Breast epithelium (tissue), 4 donors: Measurements from ENCODE around the gene CCDC12. TPM values are rescaled to one million over a fixed set of nuclear protein-coding genes. Genes with fewer than 3 reads are reported as not detected.
A peak's percentile ranks its signal among the peaks of the same experiment; 100 is the strongest.

Experiments
- DNase-seq, 2 donors: peaks; one replicate each; pipeline ENCODE4 v3.0.0-alpha.2; 2019; ENCODE audit warnings: low spot score in 2 of 2
- H3K27ac ChIP-seq, 2 donors: fragments of 200-600 bp; sonication (generic) in 1 of 2; one replicate each; pipeline ENCODE4 v1.5.1; 2016 to 2019; ENCODE audit warnings: mild to moderate bottlenecking in 1 of 2
- H3K27me3 ChIP-seq, 2 donors: fragments of 200-600 bp; sonication (generic) in 1 of 2; one replicate each; pipeline versions ENCODE4 v1.5.1 to v1.6.0; 2017 to 2019; ENCODE audit warnings: control low read depth in 1 of 2, mild to moderate bottlenecking in 1 of 2
- H3K36me3 ChIP-seq: fragments of 200-600 bp; one replicate; pipeline ENCODE4 v1.5.1; 2019
- H3K4me1 ChIP-seq, 2 donors: fragments of 200-600 bp; sonication (generic); one replicate each; pipeline ENCODE4 v1.5.1; 2016 to 2019; ENCODE audit warnings: control low read depth in 1 of 2
- H3K4me3 ChIP-seq, 3 donors: fragments of 200-600 bp; sonication (generic); 1 replicate in 2 of 3; 2 replicates in 1 of 3; pipeline ENCODE4 v1.5.1; 2016 to 2019; ENCODE audit warnings: mild to moderate bottlenecking in 3 of 3, moderate library complexity in 2 of 3
- H3K9me3 ChIP-seq, 2 donors: fragments of 200-600 bp; sonication (generic) in 1 of 2; one replicate each; pipeline ENCODE4 v1.5.1; 2016 to 2019; ENCODE audit warnings: control low read depth in 1 of 2
- POLR2A ChIP-seq: fragments of 450-650 bp; IDR thresholded peaks from one replicate; pipeline ENCODE4 v1.6.1; 2016; ENCODE audit warnings: antibody characterized with exemption, mild to moderate bottlenecking, moderate library complexity
- POLR2AphosphoS5 ChIP-seq, 3 donors: sonication (generic); formaldehyde crosslinking; IDR thresholded peaks; one replicate each; pipeline ENCODE4 v1.6.1; 2017; ENCODE audit warnings: antibody characterized with exemption in 3 of 3
- intact Hi-C: fragments of 100-400 bp; cut with DNase I; formaldehyde crosslinking; loops from one replicate; pipeline ENCODE4 v1.15.1; 2023; ENCODE audit warnings: low total_unique reads
- total RNA-seq, 3 donors: library from RNA; depleted of rRNA; stranded (reverse); fragments of >200 nt; gene quantifications; one replicate each; pipeline ENCODE4 v1.1.0, GENCODE V29; 2016
- TF ChIP-seq, protein P1 (sequence below), 3 donors: fragments of 450-650 bp; IDR thresholded peaks; one replicate each; pipeline ENCODE4 v1.5.1; 2016 to 2017; ENCODE audit warnings: antibody characterized with exemption in 3 of 3, mild to moderate bottlenecking in 3 of 3, moderate library complexity in 3 of 3

Gene CCDC12
- total RNA-seq, 3 donors from 2014 or later: 27.0 to 50.2 (median 43.9) TPM

DNA sequence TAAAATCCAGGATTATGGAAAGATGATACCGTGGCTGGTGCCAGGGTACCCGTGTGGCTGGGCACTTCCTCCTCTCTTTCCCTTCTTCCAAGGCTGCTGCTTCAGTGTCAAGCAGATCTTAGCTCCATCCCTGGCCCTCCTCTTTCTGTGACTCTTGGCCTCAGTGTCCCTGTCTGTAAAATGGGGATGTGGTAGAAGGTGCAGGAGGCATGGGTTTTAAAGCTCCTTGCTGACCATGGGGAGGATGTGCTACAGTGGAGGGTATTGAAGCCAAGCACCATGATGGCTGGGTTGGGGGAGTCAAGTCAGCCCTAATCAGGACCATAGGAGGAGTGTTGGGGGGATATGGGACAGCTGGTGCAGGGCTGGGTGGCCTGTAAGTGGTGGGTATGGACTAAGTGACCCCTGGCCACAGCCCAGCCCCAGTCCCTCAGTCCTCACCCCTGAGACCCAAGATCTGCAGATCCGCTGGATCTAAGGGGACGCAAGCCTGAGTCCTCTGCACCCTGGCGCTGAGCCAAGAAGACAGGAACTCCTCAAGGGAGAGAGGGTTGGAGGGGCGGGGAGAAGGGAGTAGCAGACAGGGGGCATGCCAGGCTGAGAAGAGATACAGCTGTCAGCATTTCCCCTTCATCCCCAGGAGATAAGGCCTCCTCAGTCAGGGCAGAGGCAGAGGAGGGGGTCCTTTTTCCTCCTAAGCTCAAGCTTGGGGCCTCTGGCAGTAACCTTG lies 87.0 kb downstream of the CCDC12 start:
- TF ChIP-seq, protein P1, sequence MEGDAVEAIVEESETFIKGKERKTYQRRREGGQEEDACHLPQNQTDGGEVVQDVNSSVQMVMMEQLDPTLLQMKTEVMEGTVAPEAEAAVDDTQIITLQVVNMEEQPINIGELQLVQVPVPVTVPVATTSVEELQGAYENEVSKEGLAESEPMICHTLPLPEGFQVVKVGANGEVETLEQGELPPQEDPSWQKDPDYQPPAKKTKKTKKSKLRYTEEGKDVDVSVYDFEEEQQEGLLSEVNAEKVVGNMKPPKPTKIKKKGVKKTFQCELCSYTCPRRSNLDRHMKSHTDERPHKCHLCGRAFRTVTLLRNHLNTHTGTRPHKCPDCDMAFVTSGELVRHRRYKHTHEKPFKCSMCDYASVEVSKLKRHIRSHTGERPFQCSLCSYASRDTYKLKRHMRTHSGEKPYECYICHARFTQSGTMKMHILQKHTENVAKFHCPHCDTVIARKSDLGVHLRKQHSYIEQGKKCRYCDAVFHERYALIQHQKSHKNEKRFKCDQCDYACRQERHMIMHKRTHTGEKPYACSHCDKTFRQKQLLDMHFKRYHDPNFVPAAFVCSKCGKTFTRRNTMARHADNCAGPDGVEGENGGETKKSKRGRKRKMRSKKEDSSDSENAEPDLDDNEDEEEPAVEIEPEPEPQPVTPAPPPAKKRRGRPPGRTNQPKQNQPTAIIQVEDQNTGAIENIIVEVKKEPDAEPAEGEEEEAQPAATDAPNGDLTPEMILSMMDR (IDR thresholded peaks at IDR 0.05): no peak
- TF ChIP-seq POLR2A: no peak
- no peak for TF ChIP-seq POLR2AphosphoS5 (IDR thresholded peaks at IDR 0.05)
- intact Hi-C loops: loop anchor here (10.0 kb wide), 1 partner anchor 185 kb away; the partner anchor contains the start of gene TMIE
- no peaks in the 10 kb centered on the region for H3K36me3 ChIP-seq
- no peaks in the 10 kb centered on the region for H3K9me3 ChIP-seq
- no peaks in the 10 kb centered on the region for H3K4me1 ChIP-seq
- no peak overlapping the region for H3K27ac ChIP-seq
- H3K27me3 ChIP-seq: no peaks in the 10 kb centered on the region
- no peak for DNase-seq
- no peak overlapping the region for H3K4me3 ChIP-seq

DNA sequence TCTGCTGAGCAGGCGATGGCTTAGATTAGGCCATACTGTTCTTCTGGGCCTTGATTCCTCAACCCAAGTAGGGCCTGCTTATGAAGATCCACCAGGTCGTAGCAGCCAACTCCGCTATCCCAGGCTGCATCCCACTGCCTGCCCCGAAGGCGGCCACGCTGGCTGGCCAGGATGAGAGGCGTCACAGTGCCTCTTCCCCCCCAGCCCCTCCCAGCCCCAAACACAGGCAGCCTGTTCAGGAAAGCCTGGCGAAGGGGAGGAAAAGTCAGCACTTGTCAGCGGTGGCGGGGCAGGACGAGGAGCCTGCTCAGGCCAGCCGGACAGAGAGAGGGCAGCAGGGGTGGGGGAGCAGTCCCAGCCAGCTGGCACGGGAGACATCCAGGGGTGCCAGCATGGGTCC lies 87.8 kb downstream of the CCDC12 start:
- Histone ChIP-seq H3K4me1 (no peaks in the 10 kb centered on the region), H3K27ac (no peak overlapping the region), H3K27me3 (peaks cover 0 to 2% of the 10 kb centered on the region in 2 donors), H3K4me3 (no peak overlapping the region), H3K9me3 (no peaks in the 10 kb centered on the region), H3K36me3 (no peaks in the 10 kb centered on the region)
- intact Hi-C loops: no loop called here
- TF ChIP-seq POLR2AphosphoS5 (IDR thresholded peaks at IDR 0.05) (no peak), POLR2A (no peak)
- TF ChIP-seq, protein P1 (IDR thresholded peaks at IDR 0.05): no peak
- DNase-seq: no peak

DNA sequence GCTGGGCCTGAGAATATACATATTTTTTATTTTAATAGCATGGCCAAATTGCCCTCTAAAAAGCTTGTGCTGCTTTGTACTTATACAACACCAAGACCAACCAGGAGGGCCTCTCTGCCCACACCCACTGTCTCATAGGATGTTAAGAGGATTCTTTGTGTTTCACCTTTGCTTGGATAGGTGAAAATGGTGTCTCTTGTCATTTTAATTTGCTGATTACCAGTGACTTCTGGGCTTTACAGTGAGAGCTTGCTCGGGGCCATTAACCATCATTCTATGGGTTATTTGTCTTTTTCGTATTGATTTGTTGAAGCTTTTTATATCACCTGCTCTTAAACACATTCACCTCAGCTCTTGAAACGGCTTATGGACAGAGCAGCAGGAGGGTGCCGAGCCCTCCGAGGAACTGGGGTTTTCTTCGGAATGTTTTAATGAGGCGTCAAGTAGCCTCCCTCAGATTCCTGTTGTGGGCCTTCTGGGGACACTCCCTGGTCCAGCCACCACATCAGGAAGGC lies 88.5 kb downstream of the CCDC12 start:
- no peak overlapping the region for H3K27ac ChIP-seq
- TF ChIP-seq, protein P1 (IDR thresholded peaks at IDR 0.05): no peak
- TF ChIP-seq POLR2A (no peak), POLR2AphosphoS5 (IDR thresholded peaks at IDR 0.05) (no peak)
- intact Hi-C loops: no loop called here
- H3K4me3 ChIP-seq: no peak overlapping the region
- peaks cover 0 to 6% of the 10 kb centered on the region in 2 donors for H3K27me3 ChIP-seq
- H3K9me3 ChIP-seq: no peaks in the 10 kb centered on the region
- H3K4me1 ChIP-seq: peaks cover 0 to 2% of the 10 kb centered on the region in 2 donors
- DNase-seq: no peak
- no peaks in the 10 kb centered on the region for H3K36me3 ChIP-seq

DNA sequence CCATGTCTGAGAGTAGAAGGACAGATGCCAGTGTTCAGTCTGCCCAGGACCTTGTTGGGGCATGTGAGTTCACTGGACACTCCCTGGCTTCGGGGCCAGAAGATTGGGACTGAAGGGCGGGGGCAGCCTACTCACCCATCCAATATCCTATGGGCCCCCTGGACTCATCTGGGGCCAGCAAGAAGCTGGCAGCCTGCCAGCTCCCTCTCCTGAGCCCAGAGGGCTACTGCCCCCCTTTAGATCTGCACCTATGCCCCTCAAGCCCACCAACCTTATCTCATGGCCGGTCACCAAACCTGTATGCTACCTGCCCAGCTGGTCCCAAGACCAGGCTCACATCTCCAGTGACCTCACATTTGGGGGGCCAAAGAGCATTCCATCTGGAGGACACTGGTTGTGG lies 90.9 kb downstream of the CCDC12 start:
- peaks cover 0 to 2% of the 10 kb centered on the region in 2 donors for H3K4me1 ChIP-seq
- intact Hi-C loops: no loop called here
- H3K27me3 ChIP-seq: peaks cover 0 to 20% of the 10 kb centered on the region in 2 donors
- H3K9me3 ChIP-seq: no peaks in the 10 kb centered on the region
- no peak overlapping the region for H3K27ac ChIP-seq
- DNase-seq: no peak
- no peak for TF ChIP-seq POLR2AphosphoS5 (IDR thresholded peaks at IDR 0.05)
- TF ChIP-seq, protein P1 (IDR thresholded peaks at IDR 0.05): no peak
- TF ChIP-seq POLR2A: no peak
- H3K4me3 ChIP-seq: no peak overlapping the region
- no peaks in the 10 kb centered on the region for H3K36me3 ChIP-seq

DNA sequence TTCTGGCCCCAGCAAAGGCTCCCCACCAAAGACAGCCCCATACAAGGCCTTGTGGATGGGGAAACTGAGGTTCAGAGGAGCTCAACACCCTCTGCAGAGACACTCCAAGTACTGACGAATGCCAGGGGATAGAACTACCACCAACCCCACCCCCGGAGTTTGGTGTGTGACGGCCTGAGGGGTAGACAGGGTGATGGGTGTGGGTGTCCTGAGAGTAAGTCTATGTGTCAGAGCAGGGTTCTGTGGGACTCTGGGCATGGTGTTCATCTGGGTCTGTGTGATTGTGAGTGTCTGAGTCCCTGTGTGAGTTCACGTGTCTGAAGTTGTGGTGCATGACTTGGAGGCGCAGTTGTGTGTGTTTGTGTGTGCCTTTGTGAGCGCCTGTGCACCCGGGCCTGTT lies 91.6 kb downstream of the CCDC12 start:
- H3K4me1 ChIP-seq: peaks cover 0 to 2% of the 10 kb centered on the region in 2 donors
- no peak overlapping the region for H3K27ac ChIP-seq
- peaks cover 0 to 20% of the 10 kb centered on the region in 2 donors for H3K27me3 ChIP-seq
- H3K36me3 ChIP-seq: no peaks in the 10 kb centered on the region
- TF ChIP-seq POLR2AphosphoS5 (IDR thresholded peaks at IDR 0.05) (no peak), POLR2A (no peak)
- TF ChIP-seq, protein P1 (IDR thresholded peaks at IDR 0.05): no peak
- no peaks in the 10 kb centered on the region for H3K9me3 ChIP-seq
- H3K4me3 ChIP-seq: peak overlapping the region in 1 of 3 donors; percentile 73
- no peak for DNase-seq
- intact Hi-C loops: loop anchor here (5.0 kb wide), 1 partner anchor 97 kb away; no protein-coding TSS in a partner anchor
